ENCODE results near the gene PCNT. TPM values are rescaled to one million over a fixed set of nuclear protein-coding genes. Genes with fewer than 3 reads are reported as not detected.
"Not testable (repeated sequence)": the region's sequence is repeated elsewhere in the genome, so short reads cannot be mapped to it uniquely, and the experiment has no call there.

Gene PCNT
- total RNA-seq, 1 donor from 2014 or later: 55.8 TPM

GRCh38 chr21:46401186-46401910, 77.4 kb downstream of the PCNT start:
- no peak for DNase-seq (ENCODE audit: low spot score)
- no peak overlapping the region for H3K4me3 Mint-ChIP-seq (ENCODE audit: low read depth)
- no peaks in the 10 kb centered on the region for H3K27me3 Mint-ChIP-seq (ENCODE audit: low read depth)
- intact Hi-C loops (cut with micrococcal nuclease): no loop called here
- peaks cover 4% of the 10 kb centered on the region for H3K4me1 Mint-ChIP-seq (ENCODE audit: low read depth)
- no peak overlapping the region for H3K27ac Mint-ChIP-seq
- H3K9me3 Mint-ChIP-seq: no peaks in the 10 kb centered on the region
- H3K36me3 Mint-ChIP-seq (ENCODE audit: low read depth): peaks cover 53% of the 10 kb centered on the region

- Mint-ChIP-seq H3K9me3 (no peaks in the 10 kb centered on the region), H3K27me3 (ENCODE audit: low read depth) (no peaks in the 10 kb centered on the region), H3K27ac (no peak overlapping the region), H3K4me3 (ENCODE audit: low read depth) (no peak overlapping the region), H3K4me1 (ENCODE audit: low read depth) (peaks cover 4% of the 10 kb centered on the region), H3K36me3 (ENCODE audit: low read depth) (peaks cover 49% of the 10 kb centered on the region)
- intact Hi-C loops (cut with micrococcal nuclease): no loop called here
- DNase-seq (ENCODE audit: low spot score): no peak
Observed at GRCh38 chr21:46402421-46402820, 78.5 kb downstream of the PCNT start.

GRCh38 chr21:46403234-46403811, 79.4 kb downstream of the PCNT start:
- H3K36me3 Mint-ChIP-seq (ENCODE audit: low read depth): peaks cover 50% of the 10 kb centered on the region
- H3K4me3 Mint-ChIP-seq (ENCODE audit: low read depth); DNase-seq (ENCODE audit: low spot score); intact Hi-C loops (cut with micrococcal nuclease); H3K27me3 Mint-ChIP-seq (ENCODE audit: low read depth); H3K4me1 Mint-ChIP-seq (ENCODE audit: low read depth); H3K27ac Mint-ChIP-seq; H3K9me3 Mint-ChIP-seq: not testable (repeated sequence)

GRCh38 chr21:46404306-46404705, 80.3 kb downstream of the PCNT start:
- Mint-ChIP-seq H3K4me3 (ENCODE audit: low read depth) (no peak overlapping the region), H3K4me1 (ENCODE audit: low read depth) (peaks cover 4% of the 10 kb centered on the region), H3K27ac (no peak overlapping the region), H3K36me3 (ENCODE audit: low read depth) (peaks cover 45% of the 10 kb centered on the region), H3K9me3 (no peaks in the 10 kb centered on the region), H3K27me3 (ENCODE audit: low read depth) (no peaks in the 10 kb centered on the region)
- DNase-seq (ENCODE audit: low spot score): no peak
- intact Hi-C loops (cut with micrococcal nuclease): no loop called here

- H3K27me3 Mint-ChIP-seq (ENCODE audit: low read depth): no peaks in the 10 kb centered on the region
- DNase-seq (ENCODE audit: low spot score): no peak
- intact Hi-C loops (cut with micrococcal nuclease): no loop called here
- H3K4me3 Mint-ChIP-seq (ENCODE audit: low read depth): no peak overlapping the region
- H3K4me1 Mint-ChIP-seq (ENCODE audit: low read depth): peaks cover 4% of the 10 kb centered on the region
- peaks cover 34% of the 10 kb centered on the region for H3K36me3 Mint-ChIP-seq (ENCODE audit: low read depth)
- no peaks in the 10 kb centered on the region for H3K9me3 Mint-ChIP-seq
- H3K27ac Mint-ChIP-seq: no peak overlapping the region
Observed at GRCh38 chr21:46406001-46406400, 82.0 kb downstream of the PCNT start.

- H3K4me3 Mint-ChIP-seq (ENCODE audit: low read depth): no peak overlapping the region
- peaks cover 16% of the 10 kb centered on the region for H3K36me3 Mint-ChIP-seq (ENCODE audit: low read depth)
- no peaks in the 10 kb centered on the region for H3K9me3 Mint-ChIP-seq
- H3K27ac Mint-ChIP-seq: no peak overlapping the region
- no peaks in the 10 kb centered on the region for H3K4me1 Mint-ChIP-seq (ENCODE audit: low read depth)
- DNase-seq (ENCODE audit: low spot score): no peak
- no peaks in the 10 kb centered on the region for H3K27me3 Mint-ChIP-seq (ENCODE audit: low read depth)
- intact Hi-C loops (cut with micrococcal nuclease): no loop called here
Observed at GRCh38 chr21:46409641-46410406, 85.9 kb downstream of the PCNT start.

GRCh38 chr21:46410516-46410915, 86.6 kb downstream of the PCNT start:
- H3K27ac Mint-ChIP-seq: no peak overlapping the region
- no peaks in the 10 kb centered on the region for H3K4me1 Mint-ChIP-seq (ENCODE audit: low read depth)
- no peaks in the 10 kb centered on the region for H3K9me3 Mint-ChIP-seq
- intact Hi-C loops (cut with micrococcal nuclease): no loop called here
- H3K36me3 Mint-ChIP-seq (ENCODE audit: low read depth): peaks cover 19% of the 10 kb centered on the region
- DNase-seq (ENCODE audit: low spot score): no peak
- H3K4me3 Mint-ChIP-seq (ENCODE audit: low read depth): no peak overlapping the region
- H3K27me3 Mint-ChIP-seq (ENCODE audit: low read depth): no peaks in the 10 kb centered on the region

GRCh38 chr21:46411236-46411635, 87.3 kb downstream of the PCNT start:
- H3K36me3 Mint-ChIP-seq (ENCODE audit: low read depth): peaks cover 26% of the 10 kb centered on the region
- H3K4me3 Mint-ChIP-seq (ENCODE audit: low read depth): no peak overlapping the region
- H3K9me3 Mint-ChIP-seq: no peaks in the 10 kb centered on the region
- intact Hi-C loops (cut with micrococcal nuclease): no loop called here
- H3K4me1 Mint-ChIP-seq (ENCODE audit: low read depth): no peaks in the 10 kb centered on the region
- no peak for DNase-seq (ENCODE audit: low spot score)
- H3K27me3 Mint-ChIP-seq (ENCODE audit: low read depth): no peaks in the 10 kb centered on the region
- H3K27ac Mint-ChIP-seq: no peak overlapping the region

- H3K9me3 Mint-ChIP-seq: no peaks in the 10 kb centered on the region
Observed at GRCh38 chr21:46411691-46412090, 87.7 kb downstream of the PCNT start.

GRCh38 chr21:46412521-46413364, 88.8 kb downstream of the PCNT start:
- Mint-ChIP-seq H3K27ac (no peak overlapping the region), H3K4me1 (ENCODE audit: low read depth) (no peaks in the 10 kb centered on the region), H3K9me3 (no peaks in the 10 kb centered on the region), H3K4me3 (ENCODE audit: low read depth) (no peak overlapping the region), H3K27me3 (ENCODE audit: low read depth) (no peaks in the 10 kb centered on the region), H3K36me3 (ENCODE audit: low read depth) (peaks cover 24% of the 10 kb centered on the region)
- intact Hi-C loops (cut with micrococcal nuclease): no loop called here
- no peak for DNase-seq (ENCODE audit: low spot score)

More at GRCh38 chr21:46411691-46412090, 87.7 kb downstream of the PCNT start:
- H3K36me3 Mint-ChIP-seq (ENCODE audit: low read depth): peaks cover 27% of the 10 kb centered on the region
- no peak for DNase-seq (ENCODE audit: low spot score)
- no peak overlapping the region for H3K4me3 Mint-ChIP-seq (ENCODE audit: low read depth)
- H3K27me3 Mint-ChIP-seq (ENCODE audit: low read depth): no peaks in the 10 kb centered on the region
- intact Hi-C loops (cut with micrococcal nuclease): no loop called here
- no peaks in the 10 kb centered on the region for H3K4me1 Mint-ChIP-seq (ENCODE audit: low read depth)
- no peak overlapping the region for H3K27ac Mint-ChIP-seq

- Mint-ChIP-seq H3K4me1 (ENCODE audit: low read depth) (no peaks in the 10 kb centered on the region), H3K36me3 (ENCODE audit: low read depth) (peaks cover 24% of the 10 kb centered on the region), H3K4me3 (ENCODE audit: low read depth) (no peak overlapping the region), H3K27ac (no peak overlapping the region), H3K9me3 (no peaks in the 10 kb centered on the region), H3K27me3 (ENCODE audit: low read depth) (no peaks in the 10 kb centered on the region)
- DNase-seq (ENCODE audit: low spot score): no peak
- intact Hi-C loops (cut with micrococcal nuclease): no loop called here
Observed at GRCh38 chr21:46413365-46413696, 89.4 kb downstream of the PCNT start.

GRCh38 chr21:46414965-46415275, 91.0 kb downstream of the PCNT start:
- Mint-ChIP-seq H3K9me3 (no peaks in the 10 kb centered on the region), H3K27me3 (ENCODE audit: low read depth) (no peaks in the 10 kb centered on the region), H3K4me3 (ENCODE audit: low read depth) (no peak overlapping the region), H3K4me1 (ENCODE audit: low read depth) (no peaks in the 10 kb centered on the region), H3K36me3 (ENCODE audit: low read depth) (peaks cover 31% of the 10 kb centered on the region), H3K27ac (no peak overlapping the region)
- no peak for DNase-seq (ENCODE audit: low spot score)
- intact Hi-C loops (cut with micrococcal nuclease): no loop called here
